Inflammatory macrophage treated with lipopolysaccharide for 4 hours (primary cell): Measurements from ENCODE around the gene SLAMF1.
"Not testable (repeated sequence)": the region's sequence is repeated elsewhere in the genome, so short reads cannot be mapped to it uniquely, and the experiment has no call there.

ENCODE experiments used
- DNase-seq: peaks from one replicate; pipeline ENCODE4 v3.0.0-alpha.2; 2020

Gene SLAMF1

GRCh38 chr1:160664573-160665051, 17.8 kb upstream of the SLAMF1 start:
- DNase-seq: peak; percentile 74

- peak; percentile 63 for DNase-seq
Observed at GRCh38 chr1:160662910-160663309, 16.1 kb upstream of the SLAMF1 start.

- no peak for DNase-seq
Observed at GRCh38 chr1:160659566-160659965, 12.7 kb upstream of the SLAMF1 start.

GRCh38 chr1:160658814-160659193, 12.0 kb upstream of the SLAMF1 start:
- no peak for DNase-seq

- DNase-seq: no peak
Observed at GRCh38 chr1:160658162-160658813, 11.4 kb upstream of the SLAMF1 start.

GRCh38 chr1:160657250-160657781, 10.5 kb upstream of the SLAMF1 start:
- peak; percentile 68 for DNase-seq

- DNase-seq: no peak
Observed at GRCh38 chr1:160656737-160657136, 9.9 kb upstream of the SLAMF1 start.

GRCh38 chr1:160653620-160654016, 6.8 kb upstream of the SLAMF1 start:
- DNase-seq: no peak

GRCh38 chr1:160652924-160653619, 6.2 kb upstream of the SLAMF1 start:
- no peak for DNase-seq

- not testable (repeated sequence) for DNase-seq
Observed at GRCh38 chr1:160652065-160652641, 5.3 kb upstream of the SLAMF1 start.

GRCh38 chr1:160651433-160652064, 4.7 kb upstream of the SLAMF1 start:
- DNase-seq: no peak

- DNase-seq: no peak
Observed at GRCh38 chr1:160647329-160647720, 481 bp upstream of the SLAMF1 start.

GRCh38 chr1:160646180-160646579, 664 bp downstream of the SLAMF1 start:
- peak; percentile 65 for DNase-seq

- peak; percentile 33 for DNase-seq
Observed at GRCh38 chr1:160645386-160646130, 1.3 kb downstream of the SLAMF1 start.

- DNase-seq: no peak
Observed at GRCh38 chr1:160644399-160644798, 2.4 kb downstream of the SLAMF1 start.

GRCh38 chr1:160643138-160643537, 3.7 kb downstream of the SLAMF1 start:
- no peak for DNase-seq

- DNase-seq: no peak
Observed at GRCh38 chr1:160642281-160642644, 4.6 kb downstream of the SLAMF1 start.

- peak; percentile 62 for DNase-seq
Observed at GRCh38 chr1:160641323-160642280, 5.2 kb downstream of the SLAMF1 start.

- peak; percentile 71 for DNase-seq
Observed at GRCh38 chr1:160640359-160641123, 6.3 kb downstream of the SLAMF1 start.

GRCh38 chr1:160639652-160640051, 7.2 kb downstream of the SLAMF1 start:
- DNase-seq: no peak

GRCh38 chr1:160638926-160639325, 7.9 kb downstream of the SLAMF1 start:
- no peak for DNase-seq
